ENCODE data around the gene MERTK.

The MERTK gene

DNA sequence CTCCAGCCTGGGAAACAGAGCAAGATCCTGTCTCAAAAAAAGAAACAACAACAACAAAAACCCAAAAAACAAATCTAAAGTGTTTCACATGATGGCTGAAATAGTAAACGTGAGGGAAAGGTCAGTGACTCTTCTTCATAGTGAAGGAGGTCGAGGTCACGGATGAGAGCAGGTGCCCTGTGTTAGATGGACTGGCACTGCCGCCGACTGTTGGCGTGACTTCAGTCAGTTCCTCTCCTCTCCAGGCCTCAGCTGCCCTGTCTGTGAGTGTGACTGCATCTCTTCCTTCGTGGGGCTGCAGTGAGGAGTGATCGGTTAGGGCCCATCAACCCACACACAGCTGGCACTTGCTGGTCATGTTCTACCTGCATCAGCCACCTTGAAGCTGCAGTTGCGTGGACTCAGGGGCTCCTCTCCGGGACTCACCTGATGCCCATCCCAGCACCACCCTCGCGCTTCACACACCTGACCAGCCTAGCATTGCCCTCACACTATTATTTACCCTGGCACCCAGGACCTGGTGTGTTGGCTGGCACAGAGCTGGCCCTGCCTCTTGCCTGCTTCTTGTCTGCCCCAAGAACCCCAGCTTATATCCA, 126.6 kb downstream of the MERTK start:
- Histone ChIP-seq H3K9me3 (ENCODE audit: control insufficient read depth, low read length) (no peaks in the 10 kb centered on the region), H3K36me3 (ENCODE audit: control insufficient read depth, insufficient read depth, low read length) (peaks cover 15% of the 10 kb centered on the region), H3K4me1 (ENCODE audit: control insufficient read depth, insufficient read depth, low read length, poor library complexity, severe bottlenecking) (no peaks in the 10 kb centered on the region), H3K4me3 (ENCODE audit: extremely low read depth, insufficient read depth, low read length, poor library complexity, severe bottlenecking) (no peak overlapping the region), H3K27ac (ENCODE audit: low read depth, low read length, severe bottlenecking) (no peak overlapping the region)
- whole genome bisulfite sequencing, 2 experiments (ENCODE audit: insufficient coverage in 2 of 2) = 92% methylated on average over 7 to 9 of the region's 12 CpGs

DNA sequence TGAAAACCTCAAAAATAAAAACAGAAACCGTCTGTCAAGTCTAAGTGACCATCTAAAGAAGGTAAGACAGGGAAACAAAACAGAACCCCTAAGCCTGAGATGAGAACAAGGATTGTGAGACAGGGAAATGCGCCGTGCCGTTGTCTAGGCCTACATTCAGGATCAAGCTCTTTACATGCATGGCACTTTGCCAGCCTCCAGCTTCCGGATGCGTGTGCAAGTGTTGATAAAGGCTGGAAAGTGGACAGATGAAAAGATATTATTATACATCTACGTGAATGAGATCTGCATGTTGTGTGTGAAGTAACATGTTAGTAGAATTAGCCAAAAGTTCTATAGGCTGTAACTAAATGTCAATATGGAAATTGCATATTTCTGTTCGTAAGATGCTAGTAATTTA, 128.1 kb downstream of the MERTK start:
- H3K36me3 ChIP-seq (ENCODE audit: control insufficient read depth, insufficient read depth, low read length) = peaks cover 17% of the 10 kb centered on the region
- H3K27ac ChIP-seq (ENCODE audit: low read depth, low read length, severe bottlenecking) = no peak overlapping the region
- 89 to 96% methylated on average over 8 of the region's 8 CpGs for WGBS, 2 experiments (ENCODE audit: insufficient coverage in 2 of 2)
- peaks cover 2% of the 10 kb centered on the region for H3K4me1 ChIP-seq (ENCODE audit: control insufficient read depth, insufficient read depth, low read length, poor library complexity, severe bottlenecking)
- no peak overlapping the region for H3K4me3 ChIP-seq (ENCODE audit: extremely low read depth, insufficient read depth, low read length, poor library complexity, severe bottlenecking)
- H3K9me3 ChIP-seq (ENCODE audit: control insufficient read depth, low read length) = no peaks in the 10 kb centered on the region

DNA sequence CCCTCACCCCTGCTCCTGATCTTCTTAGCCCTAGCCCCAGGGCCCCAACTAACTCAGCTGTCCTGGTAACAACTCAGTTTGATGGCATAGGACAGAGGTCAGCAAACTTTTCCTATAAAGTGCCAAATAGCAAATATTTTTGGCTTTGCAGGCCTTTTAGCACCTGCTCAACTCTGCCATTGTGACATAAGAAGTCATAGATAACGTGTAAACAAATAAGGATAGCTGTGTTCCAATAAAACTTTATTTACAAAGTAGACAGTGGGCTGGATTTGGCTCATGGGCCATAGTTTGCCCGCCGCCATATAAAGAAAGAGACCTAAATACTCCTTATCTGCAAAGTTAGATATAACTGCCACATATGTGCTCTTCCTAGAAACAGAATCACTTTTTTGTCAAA, 129.4 kb downstream of the MERTK start:
- no peak overlapping the region for H3K27ac ChIP-seq (ENCODE audit: low read depth, low read length, severe bottlenecking)
- no peaks in the 10 kb centered on the region for H3K9me3 ChIP-seq (ENCODE audit: control insufficient read depth, low read length)
- peaks cover 7% of the 10 kb centered on the region for H3K4me1 ChIP-seq (ENCODE audit: control insufficient read depth, insufficient read depth, low read length, poor library complexity, severe bottlenecking)
- WGBS, 2 experiments (ENCODE audit: insufficient coverage in 2 of 2) = 94% methylated on average over 2 to 3 of the region's 3 CpGs
- H3K4me3 ChIP-seq (ENCODE audit: extremely low read depth, insufficient read depth, low read length, poor library complexity, severe bottlenecking) = no peak overlapping the region
- H3K36me3 ChIP-seq (ENCODE audit: control insufficient read depth, insufficient read depth, low read length) = peaks cover 6% of the 10 kb centered on the region

- peaks cover 2% of the 10 kb centered on the region for H3K36me3 ChIP-seq (ENCODE audit: control insufficient read depth, insufficient read depth, low read length)
- peaks cover 7% of the 10 kb centered on the region for H3K4me1 ChIP-seq (ENCODE audit: control insufficient read depth, insufficient read depth, low read length, poor library complexity, severe bottlenecking)
- H3K27ac ChIP-seq (ENCODE audit: low read depth, low read length, severe bottlenecking) = no peak overlapping the region
- H3K4me3 ChIP-seq (ENCODE audit: extremely low read depth, insufficient read depth, low read length, poor library complexity, severe bottlenecking) = no peak overlapping the region
- no peaks in the 10 kb centered on the region for H3K9me3 ChIP-seq (ENCODE audit: control insufficient read depth, low read length)
- WGBS, 2 experiments (ENCODE audit: insufficient coverage in 2 of 2) = 92 to 100% methylated on average over 2 of the region's 2 CpGs
Observed at GRCh38 chr2:112029164-112029563, 130.8 kb downstream of the MERTK start.

- Histone ChIP-seq H3K4me1 (ENCODE audit: control insufficient read depth, insufficient read depth, low read length, poor library complexity, severe bottlenecking) (peaks cover 7% of the 10 kb centered on the region), H3K9me3 (ENCODE audit: control insufficient read depth, low read length) (no peaks in the 10 kb centered on the region), H3K27ac (ENCODE audit: low read depth, low read length, severe bottlenecking) (peak overlapping the region; percentile 81), H3K36me3 (ENCODE audit: control insufficient read depth, insufficient read depth, low read length) (peaks cover 2% of the 10 kb centered on the region), H3K4me3 (ENCODE audit: extremely low read depth, insufficient read depth, low read length, poor library complexity, severe bottlenecking) (no peak overlapping the region)
- 21 to 23% methylated on average over 7 to 9 of the region's 12 CpGs for WGBS, 2 experiments (ENCODE audit: insufficient coverage in 2 of 2)
Observed at GRCh38 chr2:112031473-112032223, 133.2 kb downstream of the MERTK start.

DNA sequence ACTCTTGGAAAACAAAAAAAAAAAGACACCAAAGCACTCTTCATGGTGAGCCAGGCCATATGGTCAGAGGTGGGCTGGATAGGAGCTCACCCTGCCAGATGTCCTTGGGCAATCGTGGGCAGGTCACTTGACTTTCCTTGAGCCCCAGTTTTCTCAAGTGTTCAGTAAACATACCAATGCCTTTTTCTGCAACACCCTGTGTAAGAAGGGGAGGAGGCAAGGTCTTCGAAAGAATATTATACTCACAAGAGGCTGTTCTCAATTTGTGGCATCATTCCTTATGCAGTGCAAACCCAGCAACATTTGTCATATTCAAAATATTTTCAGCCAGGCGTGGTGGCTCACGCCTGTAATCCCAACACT, 133.8 kb downstream of the MERTK start:
- Histone ChIP-seq H3K36me3 (ENCODE audit: control insufficient read depth, insufficient read depth, low read length) (peaks cover 2% of the 10 kb centered on the region), H3K27ac (ENCODE audit: low read depth, low read length, severe bottlenecking) (peak overlapping the region; percentile 81), H3K4me1 (ENCODE audit: control insufficient read depth, insufficient read depth, low read length, poor library complexity, severe bottlenecking) (peaks cover 7% of the 10 kb centered on the region), H3K4me3 (ENCODE audit: extremely low read depth, insufficient read depth, low read length, poor library complexity, severe bottlenecking) (no peak overlapping the region), H3K9me3 (ENCODE audit: control insufficient read depth, low read length) (no peaks in the 10 kb centered on the region)
- 73 to 87% methylated on average over 3 of the region's 4 CpGs for WGBS, 2 experiments (ENCODE audit: insufficient coverage in 2 of 2)

- H3K9me3 ChIP-seq (ENCODE audit: control insufficient read depth, low read length) = no peaks in the 10 kb centered on the region
- H3K4me1 ChIP-seq (ENCODE audit: control insufficient read depth, insufficient read depth, low read length, poor library complexity, severe bottlenecking) = peaks cover 7% of the 10 kb centered on the region
- WGBS, 2 experiments (ENCODE audit: insufficient coverage in 2 of 2) = 43 to 100% methylated on average over 1 to 2 of the region's 4 CpGs
- no peak overlapping the region for H3K4me3 ChIP-seq (ENCODE audit: extremely low read depth, insufficient read depth, low read length, poor library complexity, severe bottlenecking)
- H3K36me3 ChIP-seq (ENCODE audit: control insufficient read depth, insufficient read depth, low read length) = peaks cover 2% of the 10 kb centered on the region
- no peak overlapping the region for H3K27ac ChIP-seq (ENCODE audit: low read depth, low read length, severe bottlenecking)
Observed at GRCh38 chr2:112032689-112033465, 134.5 kb downstream of the MERTK start.

DNA sequence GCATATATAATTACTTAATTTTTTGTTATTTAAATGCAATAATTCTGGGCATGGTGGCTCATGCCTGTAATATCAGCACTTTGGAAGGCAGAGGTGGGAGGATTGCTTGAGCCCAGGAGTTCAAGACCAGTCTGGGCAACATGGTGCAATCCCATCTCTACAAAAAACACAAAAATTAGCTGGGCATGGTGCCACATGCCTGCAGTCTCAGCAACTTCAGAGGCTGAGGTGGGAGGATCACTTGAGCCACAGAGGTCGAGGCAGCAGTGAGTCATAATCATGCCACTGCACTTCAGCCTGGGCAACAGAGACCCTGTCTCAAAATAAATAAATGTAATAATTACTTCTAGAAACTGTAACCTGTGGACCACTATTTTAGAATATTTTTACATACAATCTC, 135.2 kb downstream of the MERTK start:
- Histone ChIP-seq H3K4me3 (ENCODE audit: extremely low read depth, insufficient read depth, low read length, poor library complexity, severe bottlenecking) (no peak overlapping the region), H3K36me3 (ENCODE audit: control insufficient read depth, insufficient read depth, low read length) (peaks cover 2% of the 10 kb centered on the region), H3K4me1 (ENCODE audit: control insufficient read depth, insufficient read depth, low read length, poor library complexity, severe bottlenecking) (peaks cover 7% of the 10 kb centered on the region), H3K27ac (ENCODE audit: low read depth, low read length, severe bottlenecking) (no peak overlapping the region), H3K9me3 (ENCODE audit: control insufficient read depth, low read length) (no peaks in the 10 kb centered on the region)
- WGBS, 2 experiments (ENCODE audit: insufficient coverage in 2 of 2) = 83% methylated on average over 1 of the region's 1 CpG; no CpG with 5 or more reads in 1 of the 2 experiments

GRCh38 chr2:112034924-112035323, 136.5 kb downstream of the MERTK start:
- WGBS, 2 experiments (ENCODE audit: insufficient coverage in 2 of 2) = 70 to 80% methylated on average over 2 of the region's 3 CpGs
- Histone ChIP-seq H3K4me3 (ENCODE audit: extremely low read depth, insufficient read depth, low read length, poor library complexity, severe bottlenecking) (no peak overlapping the region), H3K27ac (ENCODE audit: low read depth, low read length, severe bottlenecking) (no peak overlapping the region), H3K36me3 (ENCODE audit: control insufficient read depth, insufficient read depth, low read length) (peaks cover 2% of the 10 kb centered on the region), H3K9me3 (ENCODE audit: control insufficient read depth, low read length) (no peaks in the 10 kb centered on the region), H3K4me1 (ENCODE audit: control insufficient read depth, insufficient read depth, low read length, poor library complexity, severe bottlenecking) (peaks cover 7% of the 10 kb centered on the region)

GRCh38 chr2:112035786-112036185, 137.4 kb downstream of the MERTK start:
- no peaks in the 10 kb centered on the region for H3K36me3 ChIP-seq (ENCODE audit: control insufficient read depth, insufficient read depth, low read length)
- H3K9me3 ChIP-seq (ENCODE audit: control insufficient read depth, low read length) = no peaks in the 10 kb centered on the region
- WGBS, 2 experiments (ENCODE audit: insufficient coverage in 2 of 2) = 100% methylated on average over 1 of the region's 1 CpG; no CpG with 5 or more reads in 1 of the 2 experiments
- no peak overlapping the region for H3K27ac ChIP-seq (ENCODE audit: low read depth, low read length, severe bottlenecking)
- no peak overlapping the region for H3K4me3 ChIP-seq (ENCODE audit: extremely low read depth, insufficient read depth, low read length, poor library complexity, severe bottlenecking)
- H3K4me1 ChIP-seq (ENCODE audit: control insufficient read depth, insufficient read depth, low read length, poor library complexity, severe bottlenecking) = peaks cover 7% of the 10 kb centered on the region

Measured in mesodermal cell (in vitro differentiated cells).